C4-2B (cell line): ENCODE results near the gene ATF7.

Experiments used
- H3K27ac ChIP-seq: fragments of 450-650 bp; 2 replicates; pipeline ENCODE4 v1.5.1; 2017
- ZFX ChIP-seq: fragments of 450-650 bp; IDR thresholded peaks from 2 replicates; pipeline ENCODE4 v1.6.1; 2017
- TF ChIP-seq, protein P1 (sequence below): fragments of 450-650 bp; conservative IDR thresholded peaks from 2 replicates; pipeline ENCODE4 v1.5.1; 2017; ENCODE audit warnings: mild to moderate bottlenecking

Gene ATF7

DNA sequence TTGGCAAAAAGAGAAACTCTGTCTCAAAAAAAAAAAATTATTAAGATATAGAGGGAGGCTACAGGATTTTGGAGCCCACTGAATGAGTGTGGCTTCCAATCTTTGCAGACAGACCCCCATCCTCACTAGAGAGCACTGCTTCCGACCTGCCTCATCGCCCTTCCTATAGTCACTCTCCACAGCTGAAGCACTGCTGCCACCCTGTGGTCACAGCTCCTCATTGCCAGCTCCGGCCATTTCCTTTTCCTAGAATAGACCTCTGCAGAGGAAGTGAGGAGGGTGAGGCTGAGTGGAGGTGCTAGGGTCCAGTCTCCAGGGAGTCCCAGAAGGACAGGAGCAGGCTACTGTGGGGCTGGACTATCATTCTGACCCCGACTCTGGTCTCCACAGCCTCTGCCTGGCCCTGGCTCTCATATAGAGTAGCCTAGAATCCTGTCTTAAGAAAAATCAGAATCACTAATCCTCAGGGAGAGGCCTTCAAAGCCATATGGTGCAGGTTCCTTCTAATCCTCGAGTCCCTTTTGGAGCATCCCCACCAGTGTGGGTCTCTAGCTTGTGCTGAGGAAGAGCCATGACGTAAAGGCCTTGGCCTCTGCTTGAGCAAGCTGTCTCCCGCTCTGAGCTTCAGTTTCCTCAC is 117.5 kb downstream of the ATF7 start:
- TF ChIP-seq, protein P1, sequence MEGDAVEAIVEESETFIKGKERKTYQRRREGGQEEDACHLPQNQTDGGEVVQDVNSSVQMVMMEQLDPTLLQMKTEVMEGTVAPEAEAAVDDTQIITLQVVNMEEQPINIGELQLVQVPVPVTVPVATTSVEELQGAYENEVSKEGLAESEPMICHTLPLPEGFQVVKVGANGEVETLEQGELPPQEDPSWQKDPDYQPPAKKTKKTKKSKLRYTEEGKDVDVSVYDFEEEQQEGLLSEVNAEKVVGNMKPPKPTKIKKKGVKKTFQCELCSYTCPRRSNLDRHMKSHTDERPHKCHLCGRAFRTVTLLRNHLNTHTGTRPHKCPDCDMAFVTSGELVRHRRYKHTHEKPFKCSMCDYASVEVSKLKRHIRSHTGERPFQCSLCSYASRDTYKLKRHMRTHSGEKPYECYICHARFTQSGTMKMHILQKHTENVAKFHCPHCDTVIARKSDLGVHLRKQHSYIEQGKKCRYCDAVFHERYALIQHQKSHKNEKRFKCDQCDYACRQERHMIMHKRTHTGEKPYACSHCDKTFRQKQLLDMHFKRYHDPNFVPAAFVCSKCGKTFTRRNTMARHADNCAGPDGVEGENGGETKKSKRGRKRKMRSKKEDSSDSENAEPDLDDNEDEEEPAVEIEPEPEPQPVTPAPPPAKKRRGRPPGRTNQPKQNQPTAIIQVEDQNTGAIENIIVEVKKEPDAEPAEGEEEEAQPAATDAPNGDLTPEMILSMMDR, result peak; percentile 97
- TF ChIP-seq ZFX, result no peak
- no peak overlapping the region for H3K27ac ChIP-seq

DNA sequence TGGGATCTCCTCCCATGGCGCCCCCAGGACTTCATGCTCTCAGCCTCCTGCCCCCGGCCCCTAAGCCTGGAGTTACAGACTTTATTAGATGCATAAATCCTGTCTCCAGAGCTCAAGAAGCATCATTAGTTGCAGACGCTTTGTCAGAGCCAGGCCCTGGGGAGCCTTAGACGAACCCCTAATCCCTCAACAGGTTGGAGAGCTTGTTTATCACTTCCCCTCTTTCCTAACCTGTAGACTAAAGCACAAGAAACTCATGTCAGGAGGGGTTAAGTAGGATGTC is 118.6 kb downstream of the ATF7 start:
- TF ChIP-seq, protein P1, result no peak
- TF ChIP-seq ZFX, result no peak
- no peak overlapping the region for H3K27ac ChIP-seq

DNA sequence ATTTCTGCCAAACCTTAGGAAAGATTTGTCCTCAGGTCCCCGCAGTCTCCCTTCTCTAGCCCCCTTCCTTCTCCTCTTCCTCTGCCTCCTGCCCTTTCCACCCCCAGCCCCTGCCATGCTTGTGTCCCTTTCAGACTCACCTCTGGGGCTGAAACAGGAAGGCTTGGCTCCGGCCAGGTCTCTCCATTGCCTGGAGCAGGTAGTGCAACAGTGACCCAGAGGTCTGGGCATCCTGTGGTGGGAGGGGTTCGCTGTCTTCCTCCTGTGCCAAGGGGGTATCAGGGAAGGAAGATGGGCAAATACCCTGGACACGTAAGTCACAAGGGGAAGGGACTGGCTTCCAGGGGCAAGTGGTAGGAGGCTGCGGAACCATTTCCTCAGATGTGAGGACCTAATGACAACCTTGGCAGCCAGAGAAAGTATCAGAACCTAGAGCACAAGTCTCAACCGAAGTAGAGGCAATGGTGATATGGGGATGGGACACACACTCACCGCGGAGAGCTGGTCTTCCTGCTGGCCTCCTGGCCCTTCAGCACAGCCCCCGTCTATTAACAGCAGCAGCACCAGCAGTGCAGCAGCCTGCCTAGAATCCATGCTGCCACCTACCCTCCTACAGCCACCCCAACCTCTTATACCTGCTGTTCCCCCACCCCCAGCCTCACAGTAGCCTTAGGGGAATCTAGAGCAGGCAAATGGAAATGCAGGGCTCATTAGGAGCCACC is 119.1 kb downstream of the ATF7 start, which contains the start of gene NPFF:
Gene NPFF (minus strand): TSS at position 604 of the 722 bp plus-strand sequence. CDS start 10 bp downstream, at position 594.
- no peak within 1 kb of the TSS for H3K27ac ChIP-seq
- TF ChIP-seq, protein P1, result no peak

DNA sequence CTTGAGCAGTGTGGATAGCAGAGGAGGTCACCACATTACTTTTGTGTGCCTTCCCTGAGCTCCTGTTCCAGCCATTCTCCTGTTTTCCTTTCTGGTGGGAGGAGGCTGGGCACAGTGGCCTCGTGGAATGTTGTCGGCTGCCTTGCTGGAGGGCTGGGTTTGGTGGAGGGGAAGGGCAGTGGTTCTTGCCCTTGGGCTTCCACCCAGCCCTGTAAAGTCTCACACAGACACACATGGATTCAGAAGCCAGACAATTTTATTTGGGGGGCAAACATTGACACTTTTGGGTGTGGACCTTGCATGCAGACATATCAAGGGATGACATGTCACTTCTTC is 119.8 kb downstream of the ATF7 start:
- TF ChIP-seq ZFX, result no peak
- TF ChIP-seq, protein P1, result no peak
- H3K27ac ChIP-seq, result no peak overlapping the region

DNA sequence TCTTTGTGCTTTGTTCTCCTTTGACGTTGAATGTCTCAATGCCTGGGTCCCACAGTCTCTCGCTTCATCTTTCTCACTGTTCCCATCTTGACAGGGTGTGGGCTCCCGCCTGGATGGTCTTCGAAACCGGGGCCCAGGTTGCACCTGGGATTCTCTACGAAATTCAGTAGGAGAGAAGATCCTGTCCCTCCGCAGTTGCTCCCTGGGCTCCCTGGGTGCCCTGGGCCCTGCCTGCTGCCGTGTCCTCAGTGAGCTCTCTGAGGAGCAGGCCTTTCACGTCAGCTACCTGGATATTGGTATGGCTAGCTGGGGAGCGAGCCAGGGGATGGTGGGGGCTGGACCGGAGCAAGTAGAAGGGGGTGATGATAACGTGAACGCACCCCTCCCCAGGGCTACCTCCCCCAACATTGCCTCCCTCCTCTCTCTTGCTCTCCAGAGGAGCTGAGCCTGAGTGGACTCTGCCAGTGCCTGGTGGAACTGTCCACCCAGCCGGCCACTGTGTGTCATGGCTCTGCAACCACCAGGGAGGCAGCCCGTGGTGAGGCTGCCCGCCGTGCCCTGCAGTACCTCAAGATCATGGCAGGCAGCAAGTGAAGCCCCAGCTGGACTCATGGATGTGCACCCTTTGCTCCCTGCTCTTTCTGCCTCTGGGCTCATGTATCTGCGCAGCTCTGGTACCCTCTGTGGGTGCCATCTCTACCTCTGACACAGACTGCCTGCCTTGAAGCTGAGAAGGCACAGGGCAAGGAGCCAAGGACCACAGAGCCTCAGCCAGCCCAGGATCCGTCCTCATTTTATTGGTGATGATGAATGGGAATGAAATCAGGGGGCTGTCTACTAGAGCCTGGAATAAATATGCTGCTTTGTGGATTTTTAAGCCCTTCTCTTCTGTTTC is 120.4 kb downstream of the ATF7 start:
- no peak for TF ChIP-seq ZFX
- TF ChIP-seq, protein P1, result no peak
- no peak overlapping the region for H3K27ac ChIP-seq

DNA sequence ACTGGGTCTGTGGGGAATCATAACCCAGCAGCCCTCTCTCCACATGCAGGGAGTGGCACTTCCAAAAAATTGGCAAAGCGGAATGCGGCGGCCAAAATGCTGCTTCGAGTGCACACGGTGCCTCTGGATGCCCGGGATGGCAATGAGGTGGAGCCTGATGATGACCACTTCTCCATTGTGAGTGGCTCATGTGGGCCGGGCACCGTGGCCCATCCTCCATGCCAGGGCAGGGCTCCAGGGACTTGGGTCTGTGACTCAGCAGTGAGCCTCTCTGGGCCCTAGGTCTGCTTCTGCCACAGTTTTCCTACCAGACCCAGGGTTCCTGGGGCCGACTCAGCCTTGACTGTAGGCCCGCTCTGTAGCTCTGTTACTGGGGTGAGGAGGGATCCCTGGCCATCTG is 121.1 kb downstream of the ATF7 start:
- no peak overlapping the region for H3K27ac ChIP-seq
- TF ChIP-seq, protein P1, result no peak
- TF ChIP-seq ZFX, result no peak
